Stimulated activated CD8-positive, alpha-beta memory T cell treated with anti-CD3 and anti-CD28 coated beads, Interleukin-15, amount 100 ng/mL, for 48 hours (primary cell): ENCODE measurements around the gene ADAR.

Experiments
- DNase-seq, 2 donors: peaks; one replicate each; pipeline ENCODE4 v3.0.0-alpha.2; 2020; ENCODE audit warnings: low read depth in 2 of 2

ADAR gene

GRCh38 chr1:154619181-154619948 is 11.4 kb upstream of the ADAR start:
- DNase-seq: no peak

GRCh38 chr1:154616659-154617345 is 8.8 kb upstream of the ADAR start:
- no peak for DNase-seq

GRCh38 chr1:154615411-154615810 is 7.4 kb upstream of the ADAR start:
- no peak for DNase-seq

- no peak for DNase-seq
Observed at GRCh38 chr1:154614901-154615300, 6.9 kb upstream of the ADAR start.

GRCh38 chr1:154614247-154614646 is 6.3 kb upstream of the ADAR start:
- no peak for DNase-seq

- no peak for DNase-seq
Observed at GRCh38 chr1:154611150-154611862, 3.3 kb upstream of the ADAR start.

- DNase-seq: peak in 1 of 2 donors; percentile 37
Observed at GRCh38 chr1:154609398-154610380, 1.7 kb upstream of the ADAR start.

- DNase-seq: no peak
Observed at GRCh38 chr1:154608397-154609270, 648 bp upstream of the ADAR start.

- no peak for DNase-seq
Observed at GRCh38 chr1:154607106-154607608, 829 bp downstream of the ADAR start.

- DNase-seq: no peak
Observed at GRCh38 chr1:154605534-154605933, 2.5 kb downstream of the ADAR start.

- DNase-seq: no peak
Observed at GRCh38 chr1:154603317-154603716, 4.7 kb downstream of the ADAR start.

GRCh38 chr1:154599658-154600057 is 8.3 kb downstream of the ADAR start:
- DNase-seq: no peak

GRCh38 chr1:154598871-154599635 is 8.9 kb downstream of the ADAR start:
- no peak for DNase-seq

- no peak for DNase-seq
Observed at GRCh38 chr1:154595621-154596020, 12.4 kb downstream of the ADAR start.

- no peak for DNase-seq
Observed at GRCh38 chr1:154594811-154595210, 13.2 kb downstream of the ADAR start.

GRCh38 chr1:154593390-154593789 is 14.6 kb downstream of the ADAR start:
- DNase-seq: no peak

GRCh38 chr1:154591206-154591605 is 16.8 kb downstream of the ADAR start:
- DNase-seq: no peak

GRCh38 chr1:154590756-154591155 is 17.2 kb downstream of the ADAR start:
- DNase-seq: no peak

- DNase-seq: no peak
Observed at GRCh38 chr1:154589780-154590179, 18.2 kb downstream of the ADAR start.

- DNase-seq: no peak
Observed at GRCh38 chr1:154586641-154587040, 21.3 kb downstream of the ADAR start.
